HG03139 (cell line): ENCODE measurements around the gene DNPEP.
"Not testable (repeated sequence)": the region's sequence is repeated elsewhere in the genome, so short reads cannot be mapped to it uniquely, and the experiment has no call there.

Experiments used
- ATAC-seq: cut with Tn5 transposase; IDR thresholded peaks from one replicate; pipeline ENCODE4 v1.9.1; 2021; ENCODE audit not compliant: unreplicated experiment

DNPEP gene

GRCh38 chr2:219402665-219403515 lies 15.2 kb upstream of the DNPEP start:
- peak; percentile 76 for ATAC-seq

GRCh38 chr2:219401606-219402005 lies 13.9 kb upstream of the DNPEP start:
- ATAC-seq: no peak

- ATAC-seq: no peak
These were observed 12.8 kb upstream of the DNPEP start for GRCh38 chr2:219400562-219400961.

- no peak for ATAC-seq
These were observed 12.2 kb upstream of the DNPEP start for GRCh38 chr2:219399716-219400478.

GRCh38 chr2:219398721-219399363 lies 11.1 kb upstream of the DNPEP start:
- no peak for ATAC-seq

GRCh38 chr2:219396863-219397457 lies 9.2 kb upstream of the DNPEP start:
- ATAC-seq: no peak

DNA sequence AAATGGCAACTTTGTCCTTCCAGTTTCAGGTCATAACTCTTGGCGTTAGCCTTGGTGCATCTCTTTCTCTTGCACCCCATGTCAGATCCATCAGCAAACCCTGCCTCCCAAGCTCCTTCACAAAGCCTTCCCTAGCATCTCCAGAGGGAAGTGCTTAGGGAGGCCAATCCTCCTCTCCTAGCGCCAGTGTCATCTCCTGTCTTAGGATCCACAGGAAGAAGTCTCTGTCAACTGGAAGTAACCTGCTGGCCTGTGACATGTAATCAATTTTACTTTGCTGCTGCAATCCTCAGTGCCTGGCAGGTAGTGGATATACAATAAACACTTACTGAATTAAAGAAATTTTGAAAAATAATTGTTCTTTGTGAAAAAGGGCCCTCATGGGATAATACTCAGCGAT lies 7.9 kb upstream of the DNPEP start:
- ATAC-seq: no peak

GRCh38 chr2:219395056-219395455 lies 7.3 kb upstream of the DNPEP start:
- not testable (repeated sequence) for ATAC-seq

GRCh38 chr2:219392754-219393153 lies 5.0 kb upstream of the DNPEP start:
- ATAC-seq: no peak

DNA sequence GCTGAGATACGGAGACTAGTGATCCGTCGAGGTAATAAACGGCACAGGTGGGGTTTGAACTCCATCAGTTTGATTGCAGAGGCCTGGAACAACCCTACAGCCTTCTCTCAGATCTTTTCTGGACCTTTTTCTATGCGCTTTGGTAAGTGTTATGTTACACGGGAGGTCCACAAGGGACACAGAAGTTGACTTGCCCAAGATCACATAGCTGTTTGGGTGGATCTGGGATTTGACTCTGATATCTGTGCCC lies 1.1 kb upstream of the DNPEP start:
- no peak for ATAC-seq

DNA sequence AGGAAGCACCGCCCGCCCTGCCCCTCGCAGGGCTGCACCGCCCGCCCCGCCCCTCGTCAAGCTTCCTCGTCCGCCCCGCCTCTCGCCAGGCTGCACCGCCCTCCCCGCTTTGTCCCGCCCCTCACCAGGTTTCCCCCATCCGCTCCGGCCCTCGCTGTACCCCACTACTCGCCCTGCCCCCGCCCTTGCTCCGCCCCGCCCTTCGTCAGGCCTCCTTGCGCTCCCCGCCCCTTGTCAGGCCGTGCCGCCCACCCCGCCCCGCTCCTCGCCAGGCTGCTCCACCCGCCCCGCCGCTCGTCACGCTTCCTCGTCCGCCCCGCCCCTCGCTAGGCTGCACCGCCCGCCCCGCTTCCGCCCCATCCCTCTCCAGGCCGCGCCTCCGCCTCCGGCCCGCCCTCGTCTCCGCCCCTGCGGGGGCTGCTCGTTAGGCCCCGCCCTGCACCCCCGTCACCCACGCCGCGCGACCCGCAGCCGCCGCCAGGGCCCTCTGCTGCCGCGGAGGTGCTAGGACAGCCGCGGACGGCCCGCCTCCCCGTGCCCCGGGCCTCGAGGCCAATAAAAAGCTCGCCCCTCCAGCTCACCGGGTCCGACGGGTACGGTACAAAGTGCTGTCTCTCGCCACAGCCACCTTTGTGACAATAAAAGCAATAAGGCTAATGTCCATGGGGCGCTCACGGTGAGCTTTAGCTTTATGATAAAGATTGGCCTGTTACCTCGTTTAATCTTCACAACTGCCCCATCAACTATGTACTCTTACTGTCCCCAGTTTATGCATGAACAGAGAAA lies 602 bp upstream of the DNPEP start:
- ATAC-seq: peak; percentile 79

DNA sequence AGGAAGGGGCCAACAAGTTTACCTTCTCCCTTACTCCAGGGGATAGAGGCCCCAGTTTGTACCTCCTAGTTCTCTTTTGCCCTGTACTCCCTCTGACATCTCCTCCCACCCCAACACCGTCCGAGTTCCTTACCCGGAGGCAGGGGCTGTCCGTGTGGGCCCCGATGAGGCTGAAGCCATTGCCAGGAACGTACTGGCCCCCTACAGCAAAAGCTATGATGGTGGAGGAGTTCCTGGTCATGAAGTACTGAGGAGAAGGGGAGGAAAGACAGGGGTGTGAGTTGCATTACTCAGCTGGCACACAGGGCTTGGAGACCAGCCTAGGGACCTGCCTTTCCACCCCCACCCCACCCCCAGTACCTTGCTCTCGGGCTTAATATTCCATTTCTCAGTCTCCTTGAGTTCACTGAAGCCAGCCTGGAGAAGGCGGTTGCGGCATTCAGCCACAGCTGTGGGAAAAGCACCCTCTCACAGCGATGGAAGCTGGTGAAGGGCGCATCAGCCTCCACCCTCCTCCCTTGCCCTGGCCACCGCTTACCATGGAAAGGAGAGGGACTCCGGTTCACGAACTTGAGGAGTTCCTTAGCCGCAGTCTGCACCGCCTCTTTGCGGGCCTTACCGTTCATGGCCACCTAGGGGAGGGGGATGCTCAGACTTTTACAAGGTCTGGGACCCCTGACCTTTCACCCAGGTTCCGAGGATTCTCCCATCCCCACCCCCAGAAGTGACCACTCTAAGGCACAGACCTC lies 1.0 kb downstream of the DNPEP start:
- no peak for ATAC-seq

DNA sequence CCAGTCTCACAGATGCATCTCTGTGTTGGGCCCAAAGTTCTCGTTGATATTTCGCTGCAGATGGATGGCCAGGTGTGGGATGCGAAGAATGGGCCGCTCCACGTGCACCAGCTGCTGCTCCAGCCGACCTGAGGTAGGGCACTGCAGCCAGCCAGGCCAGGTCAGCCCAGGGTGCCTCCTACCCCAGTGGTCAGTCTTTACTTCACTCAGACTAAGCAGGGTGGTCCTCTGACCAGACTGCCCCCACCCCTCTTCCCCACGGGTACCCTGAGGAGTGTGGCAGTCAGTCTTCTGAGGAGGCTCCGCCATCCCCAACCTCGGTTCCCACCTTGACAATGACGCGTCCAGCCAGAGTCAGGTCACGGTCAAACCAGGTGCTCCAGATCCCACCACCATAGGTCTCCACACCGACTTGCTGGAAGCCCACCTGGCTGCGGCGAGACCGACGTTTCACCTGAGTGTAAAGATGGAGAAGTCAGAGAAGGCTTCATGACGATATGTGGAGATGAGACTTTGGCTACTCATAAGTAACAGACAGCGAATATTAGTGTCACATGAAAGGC lies 1.7 kb downstream of the DNPEP start:
- no peak for ATAC-seq

DNA sequence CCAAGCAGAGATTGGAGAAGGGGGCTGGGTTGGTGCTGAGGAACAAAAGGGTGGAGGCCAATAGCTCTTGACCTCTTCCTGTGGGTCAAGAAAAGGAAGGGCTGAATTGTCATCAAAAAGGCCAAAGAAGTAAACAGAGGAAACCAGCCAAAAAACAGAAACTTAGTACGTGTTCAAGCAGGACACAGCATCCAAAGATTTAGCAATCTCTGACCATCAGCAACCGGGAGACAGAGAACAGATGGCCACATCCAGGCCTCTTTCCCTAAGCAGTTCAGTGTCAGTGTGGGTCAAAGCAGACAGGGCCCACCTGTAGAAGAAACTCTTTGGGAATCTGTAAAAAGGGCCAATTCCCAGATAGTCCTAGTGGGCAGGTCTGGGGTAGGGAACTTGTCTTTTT lies 2.9 kb downstream of the DNPEP start:
- ATAC-seq: no peak

DNA sequence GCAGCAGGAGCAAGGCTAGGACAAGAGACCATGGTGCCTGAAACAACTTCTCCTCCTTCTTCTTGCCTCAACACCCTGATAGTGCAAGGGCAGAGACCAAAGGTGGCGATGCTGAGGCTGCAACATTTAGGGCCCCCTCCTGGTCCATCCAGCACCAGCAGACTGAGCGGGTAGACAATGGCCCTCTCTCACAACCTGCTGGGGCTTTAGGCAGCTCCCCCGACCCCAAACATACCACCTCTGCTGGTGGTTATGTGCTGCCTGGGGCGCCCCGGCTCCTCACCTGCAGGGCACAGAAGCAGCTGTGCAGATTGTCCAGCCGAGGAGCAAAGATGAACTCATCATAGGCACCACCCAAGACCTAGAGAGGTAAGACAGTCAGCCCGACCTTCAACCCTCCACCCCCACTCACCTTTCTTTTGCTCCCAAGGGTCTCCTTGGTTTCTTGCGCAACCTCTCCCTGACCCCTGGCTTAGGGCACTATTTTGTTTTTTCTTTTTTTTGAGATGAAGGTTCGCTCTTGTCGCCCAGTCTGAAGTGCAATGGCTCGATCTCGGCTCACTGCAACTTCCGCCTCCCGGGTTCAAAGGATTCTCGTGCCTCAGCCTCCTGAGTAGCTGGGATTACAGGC lies 3.5 kb downstream of the DNPEP start:
- ATAC-seq: no peak

- ATAC-seq: no peak
These were observed 6.3 kb downstream of the DNPEP start for GRCh38 chr2:219381448-219381847.

DNA sequence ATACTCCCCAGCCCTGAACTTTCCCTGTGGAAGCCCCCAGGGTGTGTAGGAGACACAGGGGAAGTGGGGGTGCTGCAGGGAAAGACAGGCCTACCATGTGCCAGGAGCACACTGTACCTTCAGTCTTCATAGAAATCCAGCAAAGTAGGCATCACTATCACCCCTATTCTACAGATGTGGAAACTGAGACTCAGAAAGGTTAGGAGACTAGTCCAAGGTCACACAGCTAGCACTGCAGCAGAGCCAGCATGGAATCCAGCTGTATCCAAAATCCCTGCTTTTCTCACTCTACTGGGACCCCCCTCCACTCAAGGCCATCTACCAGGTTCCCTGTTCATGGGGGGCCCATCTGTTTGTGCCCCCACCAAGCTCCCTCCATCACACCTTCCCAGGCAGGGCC lies 6.8 kb downstream of the DNPEP start:
- ATAC-seq: no peak

GRCh38 chr2:219378163-219378851 lies 9.4 kb downstream of the DNPEP start:
- ATAC-seq: no peak

DNA sequence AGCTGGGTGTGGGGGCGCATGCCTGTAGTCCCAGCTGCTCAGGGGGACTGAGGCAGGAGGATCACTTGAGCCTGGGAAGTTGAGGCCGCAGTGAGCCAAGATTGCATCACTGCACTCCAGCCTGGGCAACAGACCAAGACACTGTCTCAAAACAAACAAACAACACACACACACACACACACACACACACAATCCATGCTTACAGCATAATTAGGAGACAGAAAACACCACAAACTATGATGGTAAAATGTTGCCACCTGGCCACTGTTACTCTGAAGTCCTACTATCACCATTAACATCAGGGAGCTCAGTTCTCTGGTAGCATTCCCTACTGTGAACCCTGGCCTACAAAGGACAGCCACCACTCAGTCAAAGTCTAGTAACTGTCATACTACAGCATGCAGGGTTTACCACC lies 18.3 kb downstream of the DNPEP start:
- ATAC-seq: no peak
